Body of pancreas (tissue), 4 donors: ENCODE measurements around the gene CREBRF. TPM values are rescaled to one million over a fixed set of nuclear protein-coding genes. Genes with fewer than 3 reads are reported as not detected.
A peak's percentile ranks its signal among the peaks of the same experiment; 100 is the strongest.

Source experiments
- ATAC-seq: fragments of 150-250 bp; one replicate; pipeline ENCODE4 v1.9.1; 2016
- DNase-seq, 4 donors: peaks; one replicate each; pipeline ENCODE4 v3.0.0-alpha.2; 2019
- H3K27ac ChIP-seq, 4 donors: fragments of 200-600 bp; sonication (generic); 1 replicate in 3 of 4; 2 replicates in 1 of 4; pipeline versions ENCODE4 v1.5.1 to v1.6.1; 2016 to 2019; ENCODE audit warnings: mild to moderate bottlenecking in 1 of 4, mixed read lengths in 1 of 4, moderate library complexity in 1 of 4
- H3K27me3 ChIP-seq, 2 donors: fragments of 200-600 bp; sonication (generic); one replicate each; pipeline ENCODE4 v1.6.0; 2016; ENCODE audit warnings: mild to moderate bottlenecking in 1 of 2
- H3K36me3 ChIP-seq, 2 donors: fragments of 200-600 bp; sonication (generic); replicated peaks in 1 of 2; 2 replicates each; pipeline ENCODE4 v1.5.1; 2016; ENCODE audit warnings: low read depth in 2 of 2; ENCODE audit not compliant: insufficient read depth in 1 of 2
- H3K4me1 ChIP-seq: fragments of 200-600 bp; sonication (generic); one replicate; pipeline ENCODE4 v1.6.0; 2016
- H3K4me3 ChIP-seq, 2 donors: fragments of 200-600 bp; sonication (generic); 1 replicate in 1 of 2; 2 replicates in 1 of 2; pipeline ENCODE4 v1.5.1; 2016 to 2019
- H3K9me3 ChIP-seq, 3 donors: fragments of 200-600 bp; sonication (generic); 1 replicate in 2 of 3; 2 replicates in 1 of 3; pipeline ENCODE4 v1.5.1; 2016
- CTCF ChIP-seq, 7 experiments: fragments of 450-650 bp in 4 of 7; fragments of 200-600 bp in 3 of 7; sonication (generic) in 3 of 7; IDR thresholded peaks; one replicate each; pipeline ENCODE4 v1.5.1; 2016 to 2019; ENCODE audit warnings: antibody characterized with exemption in 7 of 7
- POLR2A ChIP-seq, 3 donors: fragments of 450-650 bp; IDR thresholded peaks; one replicate each; pipeline ENCODE4 v1.6.1; 2016; ENCODE audit warnings: antibody characterized with exemption in 3 of 3, mild to moderate bottlenecking in 2 of 3
- WGBS, 2 donors: methylation state at CpG; one replicate each; pipeline ENCODE4 v1.1.5; 2017; 5-methylcytosine and 5-hydroxymethylcytosine counted together
- intact Hi-C: fragments of 100-400 bp; cut with DNase I; formaldehyde crosslinking; loops from one replicate; pipeline ENCODE4 v1.15.1; 2023
- total RNA-seq, 2 donors: library from RNA; depleted of rRNA; stranded (reverse); fragments of >200 nt; gene quantifications; one replicate each; pipeline ENCODE4 v1.1.0, GENCODE V29; 2016

CREBRF gene
- total RNA-seq, 2 donors from 2014 or later, result 19.7 to 37.2 TPM

GRCh38 chr5:173090639-173091038 lies 34.5 kb downstream of the CREBRF start:
- no peaks in the 10 kb centered on the region for H3K27me3 ChIP-seq
- no peak overlapping the region for H3K4me3 ChIP-seq
- peaks cover 0 to 14% of the 10 kb centered on the region in 2 donors for H3K36me3 ChIP-seq
- peaks cover 19% of the 10 kb centered on the region for H3K4me1 ChIP-seq
- WGBS, 2 donors, result 100% methylated on average over 2 of the region's 2 CpGs
- ATAC-seq, result no peak
- no peak for DNase-seq
- H3K27ac ChIP-seq, result no peak overlapping the region
- no peak for TF ChIP-seq POLR2A (IDR thresholded peaks at IDR 0.05)
- no peak for TF ChIP-seq CTCF (IDR thresholded peaks at IDR 0.05)
- H3K9me3 ChIP-seq, result no peaks in the 10 kb centered on the region
- intact Hi-C loops, result no loop called here

DNA sequence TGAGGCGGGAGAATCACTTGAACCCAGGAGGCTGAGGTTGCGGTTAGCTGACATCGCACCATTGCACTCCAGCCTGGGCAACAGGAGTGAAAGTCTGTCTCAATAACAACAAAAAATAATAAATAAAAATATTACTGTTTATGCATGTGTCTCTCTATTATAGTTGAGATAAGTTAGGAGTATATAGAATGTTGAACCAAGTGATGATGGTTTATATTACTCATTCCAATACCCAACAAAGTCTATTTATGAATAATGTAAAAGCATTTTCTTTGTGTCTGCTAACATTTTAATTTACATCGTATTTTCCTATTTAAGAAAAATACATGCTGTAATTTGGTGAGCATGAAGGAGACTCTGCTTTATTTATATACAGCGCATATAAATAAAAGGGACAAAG lies 35.8 kb downstream of the CREBRF start:
- Histone ChIP-seq H3K27me3 (no peaks in the 10 kb centered on the region), H3K4me1 (peaks cover 19% of the 10 kb centered on the region), H3K9me3 (no peaks in the 10 kb centered on the region), H3K4me3 (no peak overlapping the region), H3K27ac (no peak overlapping the region), H3K36me3 (peaks cover 0 to 10% of the 10 kb centered on the region in 2 donors)
- intact Hi-C loops, result no loop called here
- DNase-seq (no peak), ATAC-seq (no peak)
- TF ChIP-seq POLR2A (IDR thresholded peaks at IDR 0.05) (no peak), CTCF (IDR thresholded peaks at IDR 0.05) (no peak)
- 93 to 95% methylated on average over 5 of the region's 5 CpGs for WGBS, 2 donors

DNA sequence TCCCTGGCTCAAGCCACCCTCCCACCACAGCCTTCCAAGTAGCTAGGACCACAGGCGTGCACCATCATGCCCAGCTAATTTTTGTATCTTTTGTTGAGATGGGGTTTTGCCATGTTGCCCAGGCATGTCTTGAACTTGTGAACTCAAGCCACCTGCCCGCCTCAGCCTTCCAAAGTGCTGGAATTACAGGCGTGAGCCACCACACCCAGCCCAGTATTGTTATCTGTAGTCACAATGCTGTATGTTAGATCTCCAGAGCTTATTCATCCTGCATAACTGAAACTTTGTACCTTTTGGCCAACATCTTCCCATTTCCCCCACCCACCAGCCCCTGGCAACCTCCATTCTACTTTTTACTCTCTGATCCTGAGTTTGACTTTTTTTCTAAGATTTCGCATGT lies 37.5 kb downstream of the CREBRF start:
- ATAC-seq (peak; percentile 45), DNase-seq (peak in 1 of 4 donors; percentile 7)
- TF ChIP-seq CTCF (IDR thresholded peaks at IDR 0.05) (no peak), POLR2A (IDR thresholded peaks at IDR 0.05) (no peak)
- H3K36me3 ChIP-seq, result peaks cover 0 to 10% of the 10 kb centered on the region in 2 donors
- no peak overlapping the region for H3K4me3 ChIP-seq
- H3K4me1 ChIP-seq, result peaks cover 19% of the 10 kb centered on the region
- intact Hi-C loops, result no loop called here
- H3K27ac ChIP-seq, result peak overlapping the region in 3 of 4 donors; percentile 0 to 63 (median 24)
- no peaks in the 10 kb centered on the region for H3K27me3 ChIP-seq
- WGBS, 2 donors, result 62 to 72% methylated on average over 4 of the region's 4 CpGs
- no peaks in the 10 kb centered on the region for H3K9me3 ChIP-seq

DNA sequence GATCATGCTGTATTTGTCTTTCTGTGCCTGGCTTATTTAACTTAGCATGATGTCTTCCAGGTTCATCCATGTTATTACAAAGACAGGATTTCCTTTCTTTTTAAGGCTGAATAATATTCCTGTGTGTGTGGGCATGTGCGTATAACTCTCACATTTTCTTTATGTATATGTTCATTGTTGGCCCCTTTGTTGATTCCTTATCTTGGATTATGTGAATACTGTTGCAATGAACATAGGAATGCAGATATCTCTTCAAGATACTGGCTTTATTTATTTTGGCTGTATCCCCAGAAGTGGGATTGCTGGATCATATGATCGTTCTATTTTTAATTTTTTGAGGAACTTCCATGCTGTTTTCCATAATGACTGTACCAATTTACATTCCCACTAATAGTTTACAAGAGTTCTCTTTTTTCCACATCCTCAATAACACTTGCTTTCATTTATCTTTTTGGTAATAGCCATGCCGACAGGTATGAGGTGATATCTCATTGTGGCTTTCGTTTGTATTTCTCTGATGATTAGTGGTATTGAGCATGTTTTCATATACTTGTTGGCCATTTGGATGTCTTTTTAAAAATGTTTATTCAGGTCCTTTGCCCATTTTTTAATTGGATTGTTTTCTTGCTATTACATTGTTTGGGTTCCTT lies 38.0 kb downstream of the CREBRF start:
- TF ChIP-seq POLR2A (IDR thresholded peaks at IDR 0.05), result no peak

GRCh38 chr5:173098787-173099186 lies 42.6 kb downstream of the CREBRF start:
- no peaks in the 10 kb centered on the region for H3K36me3 ChIP-seq
- TF ChIP-seq CTCF (IDR thresholded peaks at IDR 0.05) (no peak), POLR2A (IDR thresholded peaks at IDR 0.05) (no peak)
- H3K4me1 ChIP-seq, result peaks cover 12% of the 10 kb centered on the region
- H3K9me3 ChIP-seq, result peaks cover 0 to 4% (median 0%) of the 10 kb centered on the region in 3 donors
- no peak overlapping the region for H3K4me3 ChIP-seq
- no peak overlapping the region for H3K27ac ChIP-seq
- no peak for DNase-seq
- intact Hi-C loops, result no loop called here
- no peaks in the 10 kb centered on the region for H3K27me3 ChIP-seq
- ATAC-seq, result no peak

More for the DNA sequence above, 38.0 kb downstream of the CREBRF start:
- DNase-seq, result no peak
- Histone ChIP-seq H3K4me1 (peaks cover 19% of the 10 kb centered on the region), H3K27me3 (no peaks in the 10 kb centered on the region), H3K36me3 (peaks cover 0 to 10% of the 10 kb centered on the region in 2 donors), H3K27ac (peak overlapping the region in 3 of 4 donors; percentile 0 to 63 (median 24)), H3K9me3 (no peaks in the 10 kb centered on the region), H3K4me3 (no peak overlapping the region)
- WGBS, 2 donors, result 11 to 15% methylated on average over 4 of the region's 4 CpGs
- ATAC-seq, result peak; percentile 78
- intact Hi-C loops, result no loop called here
